Vagina (tissue), 2 donors: Measurements from ENCODE around the gene DBP. TPM values are rescaled to one million over a fixed set of nuclear protein-coding genes. Genes with fewer than 3 reads are reported as not detected.

Experiments
- DNase-seq, 2 donors: peaks; one replicate each; pipeline ENCODE4 v3.0.0-alpha.2; 2017; ENCODE audit errors: extremely low spot score in 2 of 2
- H3K27ac ChIP-seq: fragments of 200-600 bp; sonication (generic); one replicate; pipeline ENCODE4 v1.5.1; 2019
- H3K27me3 ChIP-seq: fragments of 200-600 bp; sonication (generic); one replicate; pipeline ENCODE4 v1.5.1; 2019
- H3K36me3 ChIP-seq, 2 donors: fragments of 200-600 bp; sonication (generic); one replicate each; pipeline ENCODE4 v1.5.1; 2017 to 2019
- H3K4me1 ChIP-seq: fragments of 200-600 bp; sonication (generic); one replicate; pipeline ENCODE4 v1.5.1; 2019
- H3K4me3 ChIP-seq, 2 donors: fragments of 200-600 bp; sonication (generic); 1 replicate in 1 of 2; 2 replicates in 1 of 2; pipeline ENCODE4 v1.5.1; 2016 to 2019
- H3K9me3 ChIP-seq: fragments of 200-600 bp; sonication (generic); one replicate; pipeline ENCODE4 v1.5.1; 2019
- CTCF ChIP-seq, 3 experiments: fragments of 450-650 bp in 2 of 3; fragments of 200-600 bp in 1 of 3; sonication (generic) in 1 of 3; IDR thresholded peaks; one replicate each; pipeline ENCODE4 v1.5.1; 2017 to 2019; ENCODE audit warnings: antibody characterized with exemption in 3 of 3, mild to moderate bottlenecking in 2 of 3, moderate library complexity in 2 of 3
- POLR2A ChIP-seq, 2 donors: fragments of 450-650 bp; IDR thresholded peaks; one replicate each; pipeline ENCODE4 v1.6.1; 2017; ENCODE audit warnings: antibody characterized with exemption in 2 of 2, mild to moderate bottlenecking in 2 of 2, moderate library complexity in 2 of 2
- POLR2AphosphoS5 ChIP-seq, 2 donors: sonication (generic); formaldehyde crosslinking; IDR thresholded peaks; one replicate each; pipeline ENCODE4 v1.9.0; 2017; ENCODE audit warnings: antibody characterized with exemption in 2 of 2, mild to moderate bottlenecking in 2 of 2, low read depth in 1 of 2; ENCODE audit not compliant: insufficient read depth in 1 of 2
- intact Hi-C: fragments of 100-400 bp; cut with DNase I; formaldehyde crosslinking; loops from one replicate; pipeline ENCODE4 v1.15.1; 2023
- total RNA-seq: library from RNA; depleted of rRNA; stranded (reverse); fragments of >200 nt; gene quantifications from one replicate; pipeline ENCODE4 v1.2.3, GENCODE V29; 2016

Gene DBP
- total RNA-seq, 1 donor from 2014 or later: 4.9 TPM

DNA sequence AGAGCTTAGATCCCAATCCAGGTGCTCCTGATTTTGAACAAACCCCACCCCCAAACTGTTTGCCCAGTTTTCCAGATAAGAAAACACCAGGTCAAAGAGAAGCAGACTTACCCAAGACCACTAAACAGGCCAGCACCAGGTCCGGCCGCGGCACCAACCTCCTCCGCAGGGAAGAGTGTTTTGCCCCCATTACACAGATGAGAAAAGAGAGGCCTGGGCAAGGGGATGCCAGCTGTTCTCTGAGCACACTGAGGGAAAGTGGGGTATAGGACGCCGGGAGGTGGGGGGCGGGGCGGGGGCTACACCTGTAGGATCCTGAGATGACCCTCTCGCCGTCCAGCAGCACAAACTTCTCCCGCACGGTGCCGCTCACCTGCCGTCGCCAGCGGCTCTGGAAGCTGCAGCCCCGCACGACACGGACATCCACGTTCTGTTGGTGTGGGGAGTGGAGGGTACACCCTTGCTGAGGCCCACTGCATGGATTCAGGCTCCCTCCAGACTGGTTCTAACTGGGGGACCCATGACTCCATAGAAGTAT, 27.5 kb downstream of the DBP start:
- H3K27me3 ChIP-seq: no peaks in the 10 kb centered on the region
- DNase-seq: no peak
- intact Hi-C loops: no loop called here
- no peak overlapping the region for H3K27ac ChIP-seq
- H3K36me3 ChIP-seq: no peaks in the 10 kb centered on the region
- TF ChIP-seq CTCF (IDR thresholded peaks at IDR 0.05) (no peak), POLR2AphosphoS5 (IDR thresholded peaks at IDR 0.05; ENCODE audit: insufficient read depth in 1 of 2, low read depth in 1 of 2) (no peak), POLR2A (IDR thresholded peaks at IDR 0.05) (no peak)
- H3K4me1 ChIP-seq: no peaks in the 10 kb centered on the region
- H3K9me3 ChIP-seq: no peaks in the 10 kb centered on the region
- no peak overlapping the region for H3K4me3 ChIP-seq

DNA sequence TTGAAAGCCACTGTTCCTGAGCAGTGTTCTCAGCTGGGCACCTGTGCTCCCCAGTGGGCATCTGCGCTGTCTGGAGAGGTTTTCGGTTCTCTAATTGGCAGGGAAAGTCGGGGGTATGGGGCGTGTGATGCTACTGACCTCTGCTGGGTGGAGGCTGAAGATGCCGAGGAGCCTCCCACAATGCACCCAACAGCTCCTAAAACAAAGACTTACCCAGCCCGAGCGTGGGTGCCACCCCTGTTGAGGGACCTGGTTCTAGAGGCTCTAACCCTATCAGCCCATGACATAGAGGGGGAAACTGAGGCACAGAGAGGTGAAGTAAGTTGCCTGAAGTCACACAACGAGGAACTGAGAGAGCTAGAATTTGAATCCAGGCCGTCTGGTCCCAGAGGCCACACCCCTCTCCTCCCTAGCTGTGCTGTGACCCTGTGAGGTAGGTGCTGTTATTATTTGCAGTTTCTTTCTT, 28.3 kb downstream of the DBP start:
- Histone ChIP-seq H3K27me3 (no peaks in the 10 kb centered on the region), H3K9me3 (no peaks in the 10 kb centered on the region), H3K36me3 (no peaks in the 10 kb centered on the region), H3K4me3 (no peak overlapping the region), H3K4me1 (no peaks in the 10 kb centered on the region), H3K27ac (no peak overlapping the region)
- intact Hi-C loops: no loop called here
- DNase-seq: no peak
- TF ChIP-seq POLR2A (IDR thresholded peaks at IDR 0.05): no peak
- TF ChIP-seq POLR2AphosphoS5 (IDR thresholded peaks at IDR 0.05; ENCODE audit: insufficient read depth in 1 of 2, low read depth in 1 of 2): no peak
- TF ChIP-seq CTCF (IDR thresholded peaks at IDR 0.05): no peak

- intact Hi-C loops: no loop called here
- no peak overlapping the region for H3K4me3 ChIP-seq
- no peak for TF ChIP-seq POLR2A (IDR thresholded peaks at IDR 0.05)
- TF ChIP-seq POLR2AphosphoS5 (IDR thresholded peaks at IDR 0.05; ENCODE audit: insufficient read depth in 1 of 2, low read depth in 1 of 2): no peak
- TF ChIP-seq CTCF (IDR thresholded peaks at IDR 0.05): no peak
- no peaks in the 10 kb centered on the region for H3K27me3 ChIP-seq
- DNase-seq: no peak
- H3K36me3 ChIP-seq: no peaks in the 10 kb centered on the region
- H3K4me1 ChIP-seq: no peaks in the 10 kb centered on the region
- H3K27ac ChIP-seq: no peak overlapping the region
- H3K9me3 ChIP-seq: no peaks in the 10 kb centered on the region
Measured at GRCh38 chr19:48607359-48607755, 29.8 kb downstream of the DBP start.

GRCh38 chr19:48606463-48607358, 30.5 kb downstream of the DBP start, which contains the start of gene SPACA4:
TSS of gene SPACA4 (plus strand) at chr19:48606742. CDS start at chr19:48606979, 237 bp downstream.
- Histone ChIP-seq H3K36me3 (no peaks in the 10 kb centered on the region), H3K4me1 (no peaks in the 10 kb centered on the region), H3K4me3 (no peak within 1 kb of the TSS), H3K27ac (no peak within 1 kb of the TSS), H3K9me3 (no peaks in the 10 kb centered on the region), H3K27me3 (no peaks in the 10 kb centered on the region)
- intact Hi-C loops: no loop called here
- TF ChIP-seq CTCF (IDR thresholded peaks at IDR 0.05): no peak
- no peak for TF ChIP-seq POLR2AphosphoS5 (IDR thresholded peaks at IDR 0.05; ENCODE audit: insufficient read depth in 1 of 2, low read depth in 1 of 2)
- no peak for TF ChIP-seq POLR2A (IDR thresholded peaks at IDR 0.05)
- no peak for DNase-seq

DNA sequence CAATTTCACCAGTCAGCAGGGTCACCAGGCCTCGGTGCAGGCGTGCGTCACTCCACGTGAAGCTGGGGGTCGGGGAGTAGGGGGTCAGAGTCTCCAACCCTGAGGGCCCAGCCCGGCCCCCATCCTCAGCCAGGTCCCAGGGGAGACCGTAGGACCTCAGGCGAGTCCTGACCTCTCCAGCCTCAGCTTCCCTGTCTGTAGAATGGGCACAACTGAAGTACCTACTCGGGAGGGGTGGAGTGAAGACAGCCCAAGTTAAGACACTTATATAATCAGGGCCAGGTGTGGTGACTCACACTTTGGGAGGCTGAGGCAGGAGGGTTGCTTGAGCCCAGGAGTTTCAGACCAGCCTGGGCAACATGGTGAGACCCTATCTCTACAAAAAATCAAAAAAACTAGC, 33.3 kb downstream of the DBP start:
- H3K27ac ChIP-seq: no peak overlapping the region
- intact Hi-C loops: no loop called here
- H3K27me3 ChIP-seq: no peaks in the 10 kb centered on the region
- H3K9me3 ChIP-seq: no peaks in the 10 kb centered on the region
- TF ChIP-seq POLR2A (IDR thresholded peaks at IDR 0.05) (no peak), CTCF (IDR thresholded peaks at IDR 0.05) (no peak), POLR2AphosphoS5 (IDR thresholded peaks at IDR 0.05; ENCODE audit: insufficient read depth in 1 of 2, low read depth in 1 of 2) (no peak)
- H3K4me3 ChIP-seq: no peak overlapping the region
- H3K4me1 ChIP-seq: no peaks in the 10 kb centered on the region
- DNase-seq: no peak
- H3K36me3 ChIP-seq: no peaks in the 10 kb centered on the region
